Breast epithelium (tissue), 3 donors: ENCODE measurements around the gene DPM1.
A peak's percentile ranks its signal among the peaks of the same experiment; 100 is the strongest.

ENCODE experiments used
- CTCF ChIP-seq, 3 donors: fragments of 450-650 bp; IDR thresholded peaks; one replicate each; pipeline ENCODE4 v1.5.1; 2016 to 2017; ENCODE audit warnings: antibody characterized with exemption in 3 of 3, mild to moderate bottlenecking in 3 of 3, moderate library complexity in 3 of 3
- POLR2AphosphoS5 ChIP-seq, 3 donors: sonication (generic); formaldehyde crosslinking; IDR thresholded peaks; one replicate each; pipeline ENCODE4 v1.6.1; 2017; ENCODE audit warnings: antibody characterized with exemption in 3 of 3

- TF ChIP-seq POLR2AphosphoS5 (IDR thresholded peaks at IDR 0.05), result no peak
- peak in 1 of 3 donors; percentile 16 for TF ChIP-seq CTCF (IDR thresholded peaks at IDR 0.05)
Measured at GRCh38 chr20:50928469-50928868, 29.9 kb downstream of the DPM1 start.
